GM04503 (cell line): ENCODE results near the gene NPFF.

Experiments used
- DNase-seq: peaks from one replicate; pipeline ENCODE4 v3.0.0-alpha.2; 2012; ENCODE audit warnings: low read depth

Gene NPFF

DNA sequence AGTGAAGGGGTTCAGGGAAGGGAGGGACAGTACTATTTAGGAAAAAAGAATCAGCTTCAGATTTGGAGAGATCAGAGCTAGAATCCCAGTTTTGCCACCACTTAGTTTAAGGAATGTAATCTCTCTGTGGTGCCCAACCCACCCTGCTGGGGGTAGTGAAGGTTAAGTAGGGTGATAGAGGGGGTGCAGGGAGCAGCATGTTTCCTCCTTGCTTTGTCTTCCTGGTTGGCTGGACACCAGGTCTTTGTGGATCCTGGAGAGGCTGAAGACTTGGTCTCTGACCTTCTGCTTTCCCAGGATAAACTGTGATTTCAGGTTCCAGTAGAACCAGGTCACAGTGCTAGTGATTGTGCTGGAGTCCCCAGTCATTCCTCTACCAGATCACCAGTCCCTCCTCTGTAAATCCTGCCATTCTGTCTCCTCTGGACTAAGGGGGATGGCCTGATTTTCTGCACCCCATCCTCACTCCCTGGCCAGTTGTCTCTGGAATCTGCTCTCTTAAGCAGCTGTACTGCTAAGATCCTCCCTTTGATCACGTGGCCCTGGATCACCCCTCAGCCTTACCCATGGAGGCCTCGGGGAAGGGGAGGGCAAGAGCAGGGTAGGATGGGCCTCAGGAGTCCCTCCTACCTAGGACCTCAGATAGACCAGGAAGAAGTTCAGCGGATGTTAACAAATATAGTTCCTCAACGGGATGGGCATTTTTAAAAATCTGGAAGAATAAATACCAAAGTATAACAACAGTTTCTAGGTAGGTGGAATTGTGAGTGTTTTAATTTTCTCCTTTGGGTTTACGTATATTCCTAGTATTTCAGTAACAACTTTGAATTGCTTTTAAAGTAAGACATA lies 11.2 kb downstream of the NPFF start:
- no peak for DNase-seq

DNA sequence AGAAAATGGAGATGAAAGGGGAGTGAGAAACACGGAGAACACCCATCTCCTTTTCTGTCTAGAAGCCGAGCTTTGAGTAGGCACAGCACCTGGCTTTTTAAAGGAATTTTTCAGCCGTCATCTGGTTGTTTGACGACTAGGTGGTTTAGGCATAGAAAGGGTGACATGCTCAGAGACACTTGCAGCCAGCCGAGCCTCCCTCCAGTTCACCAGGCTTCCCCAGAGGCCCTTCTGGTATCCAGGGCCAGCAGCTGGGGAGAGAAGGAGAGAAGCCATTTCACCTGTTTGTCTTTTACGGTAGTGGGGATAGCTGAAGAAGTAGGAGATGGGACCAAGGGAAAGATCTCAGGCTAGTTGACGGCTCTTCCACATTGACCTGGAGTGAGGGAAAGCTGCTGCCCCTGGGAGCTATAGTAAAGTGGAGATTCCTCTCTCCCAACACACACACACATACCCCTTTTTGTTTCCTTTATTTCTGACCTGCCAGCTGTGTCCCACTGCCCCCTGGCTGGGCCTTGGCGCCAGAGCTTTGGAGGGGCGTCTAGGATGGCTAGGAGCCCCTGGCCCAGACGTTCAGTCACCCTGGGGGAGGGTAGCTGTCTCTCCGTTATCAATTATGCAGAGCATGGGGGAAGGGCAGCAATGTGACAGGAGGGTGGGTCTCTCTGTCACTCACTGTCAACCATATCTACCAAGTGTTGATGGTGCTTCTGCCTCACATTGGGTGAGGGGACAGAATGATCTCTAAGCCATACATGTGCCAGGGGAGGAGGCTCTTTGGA lies 13.5 kb downstream of the NPFF start:
- DNase-seq: no peak

DNA sequence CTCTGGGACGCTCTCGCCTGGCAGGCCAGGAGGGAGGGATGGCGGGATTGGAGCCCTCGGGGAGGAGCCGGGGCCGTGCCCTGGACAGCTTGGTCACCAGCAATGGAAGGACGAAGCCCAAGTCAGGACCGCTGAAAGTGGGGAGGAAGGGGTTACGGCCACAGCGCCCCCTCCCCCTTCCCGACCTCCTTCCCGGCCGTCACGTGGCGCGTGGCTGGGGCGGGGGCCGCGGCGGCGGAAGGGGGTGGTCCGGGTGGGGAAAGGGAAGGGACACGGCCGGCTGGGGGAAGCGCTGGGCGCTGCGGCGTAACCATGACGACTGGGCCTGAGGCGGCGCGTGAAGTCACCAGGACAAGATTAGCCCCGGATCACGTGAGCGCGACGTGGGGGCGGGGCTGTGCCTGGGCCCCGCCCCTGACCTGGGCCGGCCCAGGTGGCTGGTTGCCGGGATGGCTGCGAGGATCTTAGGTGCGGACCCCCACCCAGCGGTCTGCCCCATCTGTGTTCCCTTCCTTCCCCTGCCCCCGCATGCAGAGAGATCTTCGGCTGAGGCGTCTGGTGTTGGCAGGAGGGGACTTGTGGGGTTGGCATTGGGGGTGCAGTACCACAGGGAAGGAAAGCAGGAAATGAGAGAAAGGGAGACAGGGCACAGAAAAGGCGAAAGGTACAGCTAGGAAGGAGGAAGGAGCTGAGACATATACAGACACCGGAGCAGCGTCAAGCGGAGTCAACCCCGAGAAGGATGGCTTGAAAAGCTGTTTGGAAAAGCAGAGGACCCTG lies 14.3 kb downstream of the NPFF start:
- DNase-seq: no peak

DNA sequence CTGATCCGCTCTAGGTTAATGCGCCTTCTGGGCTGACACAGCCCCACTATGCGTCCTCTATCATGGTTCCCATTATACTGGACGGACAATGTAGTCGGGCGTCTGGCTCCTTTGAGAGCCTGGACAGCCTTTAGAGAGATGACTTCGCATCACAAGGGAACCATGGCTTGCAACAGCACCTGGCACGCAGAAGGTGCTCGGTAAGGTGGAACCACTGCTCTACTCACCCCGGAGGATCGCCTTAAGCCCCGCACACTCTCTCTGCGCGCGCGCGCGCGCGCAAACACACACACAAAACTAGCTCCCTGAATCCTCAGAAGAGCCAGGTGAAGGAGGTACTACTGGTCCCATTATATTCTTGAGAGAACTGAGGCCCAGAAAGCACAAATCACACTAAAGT lies 15.1 kb downstream of the NPFF start:
- no peak for DNase-seq

DNA sequence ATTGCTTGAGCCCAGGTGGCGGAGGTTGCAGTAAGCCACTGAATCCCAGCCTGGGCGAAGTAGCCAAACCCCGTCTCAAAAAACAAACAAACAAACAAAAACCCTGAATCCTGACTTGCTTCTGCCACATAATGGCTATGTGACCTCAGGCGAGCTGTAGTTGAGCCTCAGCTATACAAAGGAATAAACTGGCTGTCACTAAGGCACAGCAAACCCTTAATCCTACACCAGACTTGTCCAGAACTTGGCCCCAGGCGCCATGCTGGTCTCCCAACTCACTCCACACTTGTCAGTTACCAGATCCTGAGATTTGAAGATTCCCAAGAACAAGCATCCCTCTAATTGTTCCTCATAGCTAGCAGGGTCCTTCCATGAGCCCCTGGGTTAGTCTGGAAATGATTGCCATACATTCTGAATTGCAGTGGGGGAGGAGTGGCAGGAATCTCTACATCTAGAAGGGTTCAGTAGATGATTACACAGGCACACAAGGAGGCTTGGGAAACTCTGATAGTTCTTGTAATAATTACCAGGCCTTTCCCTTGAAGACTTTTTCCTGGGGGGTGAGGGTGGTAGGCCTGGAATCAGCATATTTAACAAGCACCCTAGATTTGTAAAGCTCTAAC lies 17.9 kb downstream of the NPFF start:
- no peak for DNase-seq

DNA sequence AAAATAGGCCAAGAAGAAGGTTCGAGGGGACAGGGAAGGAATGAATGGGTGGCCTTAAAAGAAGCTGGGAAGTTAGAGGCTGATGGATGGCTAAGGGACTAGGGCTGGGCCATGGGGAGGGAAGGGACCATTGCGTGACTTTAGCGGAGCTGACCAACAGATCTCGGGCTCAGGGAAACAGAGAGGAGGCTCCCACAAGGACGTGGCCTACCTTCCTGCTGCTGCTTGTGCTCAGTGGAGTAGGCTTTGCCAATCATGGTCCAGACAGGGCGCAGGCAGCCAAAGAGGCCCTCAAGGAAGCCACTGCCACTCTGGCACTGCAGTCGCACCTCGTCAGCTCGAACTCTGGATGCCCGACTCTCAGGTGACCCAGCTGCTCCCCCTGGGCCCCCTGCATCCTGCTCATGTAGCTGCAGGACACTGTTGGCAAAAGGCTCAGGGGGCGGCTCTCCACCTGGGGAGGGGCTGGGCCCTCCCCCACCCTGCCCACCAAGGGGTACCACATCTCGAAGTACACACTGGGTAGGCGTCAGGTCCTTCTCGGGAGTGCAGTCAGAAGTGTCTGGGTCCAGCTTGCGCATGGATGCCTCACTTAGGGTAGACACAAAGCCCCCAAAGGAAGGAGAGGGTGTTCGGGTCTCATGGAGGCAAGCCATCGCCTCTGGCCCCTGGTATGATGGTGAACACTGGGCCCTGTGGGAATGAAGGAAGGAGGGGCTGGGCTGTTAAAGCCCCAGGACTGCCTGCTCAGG lies 20.4 kb downstream of the NPFF start:
- DNase-seq: no peak

DNA sequence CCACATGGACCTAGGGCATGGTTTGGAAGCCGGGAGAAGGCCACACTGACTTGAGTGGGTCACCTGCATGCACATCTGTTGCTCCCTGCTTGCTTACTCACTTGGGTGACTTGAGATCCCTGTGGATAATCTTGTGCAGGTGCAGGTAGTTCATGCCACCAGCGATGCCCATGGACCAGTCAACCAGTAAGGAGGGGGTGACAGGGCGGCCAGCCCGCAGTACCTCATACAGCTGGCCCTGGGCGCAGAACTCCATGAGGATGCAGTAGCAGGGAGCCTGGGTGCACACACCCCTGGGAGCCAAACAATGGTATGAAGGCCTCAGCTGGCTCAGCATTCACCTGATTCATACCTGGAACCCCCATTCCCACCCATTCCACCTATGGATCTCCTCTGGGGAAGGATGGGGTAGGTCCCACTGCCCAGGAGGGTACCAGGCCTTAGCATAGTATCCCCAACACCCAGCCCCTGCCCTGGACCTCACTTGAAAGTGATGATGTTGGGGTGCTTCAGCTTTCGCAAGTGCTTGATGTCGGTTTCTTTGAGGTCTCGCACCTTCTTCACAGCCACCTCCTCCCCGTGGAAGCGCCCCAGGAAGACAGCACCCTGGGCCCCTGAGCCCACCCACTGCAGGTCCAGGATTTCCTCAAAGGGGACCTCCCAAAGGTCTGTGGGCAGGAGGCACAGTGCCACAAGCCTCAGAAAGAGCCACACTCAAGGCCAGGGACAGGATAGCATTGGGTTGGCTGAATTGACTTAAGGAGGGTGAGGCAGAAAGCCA lies 21.1 kb downstream of the NPFF start:
- DNase-seq: no peak

DNA sequence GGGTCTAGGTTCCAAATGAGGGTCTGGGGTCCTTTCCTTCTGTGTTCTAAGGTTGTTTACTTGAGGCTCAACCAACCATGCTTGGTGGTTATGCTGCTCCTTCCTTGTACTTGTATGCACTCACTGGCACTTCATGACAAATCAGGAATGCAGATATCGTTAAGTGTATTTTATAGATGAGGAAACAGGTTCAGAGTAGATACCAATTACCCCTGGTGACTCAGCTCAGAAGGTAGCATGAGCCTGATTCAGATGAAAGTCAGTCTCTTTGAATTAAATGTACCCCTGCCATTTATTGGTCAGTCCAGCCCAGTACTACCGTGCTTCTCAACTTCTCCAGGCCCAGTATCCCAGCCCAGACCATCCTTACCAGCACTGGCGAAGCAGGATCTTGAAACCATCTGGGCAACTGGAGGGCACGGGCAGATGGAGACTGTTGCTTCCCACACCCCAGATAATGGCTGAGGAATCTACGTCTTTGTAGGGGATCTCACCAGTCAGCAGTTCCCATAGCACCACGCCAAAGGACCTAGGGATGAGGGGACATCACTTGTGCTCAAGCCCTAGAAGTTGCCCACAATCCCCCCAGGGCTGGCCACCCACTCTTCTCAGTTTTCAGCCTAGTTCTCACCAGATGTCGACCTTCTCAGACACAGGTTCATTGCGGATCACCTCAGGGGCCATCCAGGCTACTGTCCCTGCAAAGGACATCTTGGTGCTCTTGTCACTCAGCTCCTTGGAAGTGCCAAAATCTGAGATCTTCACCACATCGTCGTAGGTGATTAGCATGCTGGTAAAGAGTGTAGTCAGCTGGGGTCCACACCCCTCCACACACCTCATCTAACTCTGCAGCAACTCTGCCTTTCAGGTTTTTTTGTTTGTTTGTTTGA lies 22.4 kb downstream of the NPFF start:
- no peak for DNase-seq

DNA sequence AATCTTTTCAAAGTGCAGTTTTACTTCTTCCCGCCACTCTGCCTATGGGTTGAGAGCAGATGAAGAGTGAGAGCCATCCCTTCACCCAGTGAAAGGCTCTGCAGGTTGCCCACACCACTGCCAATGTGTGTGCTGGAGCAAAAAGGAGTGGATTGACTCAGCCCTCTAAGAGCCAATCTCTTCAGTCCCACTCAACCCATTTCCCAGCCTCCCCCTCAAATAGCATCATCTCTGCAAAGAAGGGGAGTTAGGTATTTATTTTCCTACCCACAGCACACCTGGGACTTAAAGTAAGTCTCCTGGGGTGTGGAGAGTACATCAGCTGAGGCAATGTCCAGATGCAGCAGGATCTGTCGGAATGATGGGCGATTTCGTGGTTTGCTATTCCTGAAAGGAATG lies 23.3 kb downstream of the NPFF start:
- DNase-seq: no peak

DNA sequence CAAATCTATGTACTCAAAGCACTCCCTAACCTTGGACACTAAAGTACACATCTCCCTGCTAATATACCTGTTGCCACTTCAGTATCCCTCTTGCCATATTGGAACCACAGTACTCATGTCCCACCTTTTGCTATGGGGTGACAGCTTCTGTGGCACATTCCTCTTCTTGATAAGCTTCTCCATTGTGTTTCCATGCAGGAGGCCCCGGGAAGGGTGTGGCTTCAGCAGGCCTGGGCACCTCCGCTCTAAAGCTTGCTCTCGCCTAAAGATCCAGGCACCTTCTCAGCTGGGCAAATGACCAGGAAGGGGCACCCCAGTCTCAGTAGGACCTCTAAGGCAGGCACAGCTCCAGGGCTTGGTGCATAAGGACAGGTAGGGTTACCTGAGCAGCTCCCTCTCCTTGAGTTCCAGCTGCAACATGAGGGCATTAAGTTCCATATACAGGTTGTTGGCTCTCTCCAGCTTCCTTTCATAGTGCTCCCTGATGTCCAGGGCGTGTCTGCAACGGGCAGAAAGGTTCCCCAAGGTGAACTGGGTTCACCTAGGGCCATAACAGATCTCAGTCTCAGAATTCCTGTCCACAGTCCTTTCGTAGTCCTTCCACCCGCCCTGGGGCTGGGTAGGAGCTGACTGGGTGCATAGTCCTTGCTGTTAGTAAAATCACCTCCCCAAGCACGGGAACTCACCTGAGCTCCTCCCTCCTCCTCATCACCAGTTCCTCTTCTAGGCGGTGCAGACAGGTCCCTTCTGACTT lies 23.9 kb downstream of the NPFF start:
- no peak for DNase-seq

DNA sequence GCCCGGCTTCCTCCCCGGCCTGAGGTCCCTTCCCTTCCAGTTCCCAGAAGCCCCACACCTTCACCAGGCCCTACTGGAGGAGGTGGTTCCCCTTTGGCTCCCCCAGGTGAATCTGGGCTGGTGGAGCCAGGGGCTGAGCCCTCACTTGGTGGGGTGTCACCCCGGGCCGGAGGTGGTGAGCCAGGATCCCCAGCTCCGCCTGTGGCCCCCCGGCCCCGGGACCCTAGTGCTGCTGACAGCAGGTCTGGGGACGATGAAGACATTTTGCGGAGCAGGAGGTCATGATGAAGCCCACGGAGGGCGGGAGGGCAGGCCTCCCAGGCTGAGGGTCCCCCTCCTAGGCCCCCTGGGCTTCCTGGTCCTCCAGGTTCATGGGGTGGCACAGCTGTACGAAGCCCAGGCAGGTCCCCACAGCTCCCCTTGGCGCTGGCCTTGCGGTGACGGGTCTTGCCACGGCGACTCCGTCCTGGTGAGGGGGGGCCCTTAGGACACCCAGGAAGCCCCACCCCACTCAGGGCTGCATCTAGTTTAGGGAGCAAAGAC lies 24.6 kb downstream of the NPFF start:
- no peak for DNase-seq

DNA sequence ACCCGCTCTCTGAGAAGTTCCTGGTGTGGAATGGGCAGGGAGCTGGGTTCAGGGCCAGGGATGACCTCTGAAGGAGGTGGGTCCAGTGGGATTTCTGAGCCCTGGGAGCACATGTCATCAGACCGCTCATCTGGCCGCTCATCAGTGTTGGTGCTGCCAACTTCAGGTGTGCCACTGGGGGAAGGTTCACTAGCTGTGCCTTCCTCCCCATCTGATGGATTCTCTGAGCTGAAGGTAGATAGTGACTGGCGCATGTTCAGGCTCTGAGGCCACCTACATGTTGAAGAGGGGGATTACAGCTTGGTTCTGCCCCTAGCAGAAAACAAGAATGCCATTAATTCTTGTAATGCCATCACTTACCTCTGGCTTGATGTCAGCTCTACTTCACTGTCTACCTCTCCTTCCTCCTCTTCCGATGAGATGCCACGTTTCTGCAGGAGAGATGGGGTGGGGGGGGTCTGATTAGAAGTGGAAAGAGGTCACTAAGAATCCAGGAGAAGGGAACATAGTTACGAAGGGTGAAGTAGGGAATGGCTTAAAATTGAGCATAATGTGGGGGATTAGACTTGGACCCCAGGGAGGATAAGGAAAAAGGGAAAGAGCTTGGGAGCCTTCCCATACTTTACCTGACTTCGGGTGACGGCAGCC lies 25.2 kb downstream of the NPFF start:
- DNase-seq: no peak

DNA sequence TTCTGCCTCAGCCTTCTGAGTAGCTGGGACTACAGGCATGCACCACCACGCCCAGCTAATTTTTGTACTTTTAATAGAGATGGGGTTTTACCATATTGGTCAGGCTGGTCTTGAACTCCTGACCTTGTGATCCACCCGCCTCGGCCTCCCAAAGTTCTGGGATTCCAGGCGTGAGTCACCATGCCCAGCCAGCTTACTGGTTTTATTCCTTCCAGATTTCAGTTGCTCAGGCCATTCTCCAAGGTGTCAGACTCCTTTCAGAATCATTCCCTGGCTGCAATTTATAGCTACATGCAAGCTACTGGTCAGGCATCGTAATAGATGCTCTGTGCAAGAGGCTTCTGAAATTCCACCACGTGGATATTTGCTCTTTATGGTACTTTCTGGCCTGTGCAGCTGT lies 25.8 kb downstream of the NPFF start:
- peak; percentile 73 for DNase-seq

DNA sequence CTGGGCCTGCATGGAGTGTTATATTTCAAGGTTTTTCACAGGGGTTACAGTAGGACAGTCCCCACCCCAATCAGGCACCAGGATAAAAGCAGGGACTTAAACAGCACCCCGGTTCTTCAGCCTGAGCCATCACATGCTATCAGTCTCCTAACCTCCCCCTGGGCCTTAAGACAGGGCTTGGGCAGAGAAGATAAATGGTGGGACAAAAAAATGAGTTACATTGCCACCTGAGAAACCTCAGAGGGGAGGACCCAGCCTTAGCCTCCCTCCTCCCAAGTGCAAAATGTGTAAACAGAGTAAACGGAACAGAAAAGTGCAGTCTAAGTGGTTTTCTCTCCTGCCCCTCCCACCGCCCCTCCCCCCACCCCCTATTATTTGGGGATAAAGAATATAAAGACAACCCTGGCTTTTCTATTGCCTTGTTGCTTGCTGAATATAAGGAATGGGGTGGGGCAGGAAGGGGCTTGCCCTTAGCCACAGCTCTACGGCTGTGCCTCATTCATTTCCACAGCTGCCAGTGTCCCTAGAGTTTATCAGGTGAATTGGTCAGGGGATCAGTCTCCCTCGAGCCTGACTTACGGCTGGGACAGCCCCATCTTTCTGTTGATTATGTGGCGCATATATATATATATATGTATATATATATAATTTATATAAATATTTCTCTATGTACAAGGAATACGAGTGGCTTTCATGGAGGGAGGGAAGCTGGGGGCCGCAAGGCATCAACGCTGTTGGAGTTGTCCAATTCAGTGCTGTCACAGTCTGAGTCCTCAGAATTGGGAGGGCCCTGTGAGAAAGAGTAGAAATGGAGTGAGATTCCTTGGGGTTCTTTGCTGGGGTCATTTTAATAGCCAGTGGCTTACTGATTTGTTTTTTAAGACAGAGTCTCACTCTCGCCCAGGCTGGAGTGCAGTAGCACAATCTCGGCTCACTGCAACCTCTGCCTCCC lies 26.5 kb downstream of the NPFF start:
- DNase-seq: no peak

DNA sequence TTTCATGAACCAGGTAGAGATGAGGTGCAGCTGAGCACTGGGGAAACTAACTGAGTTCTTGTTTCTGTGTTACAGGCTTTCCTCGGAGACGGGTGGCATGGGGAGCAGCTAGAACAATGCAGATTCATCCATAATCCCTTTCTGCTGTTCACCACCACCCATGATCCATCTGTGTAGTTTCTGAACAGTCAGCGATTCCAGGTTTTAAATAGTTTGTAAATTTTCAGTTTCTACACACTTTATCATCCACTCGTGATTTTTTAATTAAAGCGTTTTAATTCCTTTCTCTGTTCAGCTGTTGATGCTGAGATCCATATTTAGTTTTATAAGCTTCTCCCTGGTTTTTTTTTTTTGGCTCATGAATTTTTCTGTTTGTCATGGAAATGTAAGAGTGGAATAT lies 28.0 kb downstream of the NPFF start:
- no peak for DNase-seq

DNA sequence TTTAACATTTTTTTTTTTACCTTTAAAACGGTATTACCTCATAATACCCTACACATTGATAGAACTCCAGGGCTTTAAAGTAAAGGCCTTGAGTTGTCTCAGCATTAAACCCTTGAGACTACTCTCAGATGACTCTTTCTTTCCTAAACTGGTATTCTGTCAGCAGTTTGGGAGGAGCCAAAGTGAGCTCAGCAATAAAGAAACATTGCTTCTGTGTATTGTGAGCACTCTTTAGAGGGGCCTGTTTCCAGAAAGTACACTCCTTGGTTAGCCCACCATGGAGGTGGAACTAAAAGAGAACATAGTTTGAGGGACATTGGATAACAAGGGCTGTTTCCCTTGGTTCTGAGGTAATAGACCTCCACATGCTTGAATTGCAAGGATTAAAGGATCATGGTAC lies 28.4 kb downstream of the NPFF start:
- no peak for DNase-seq

DNA sequence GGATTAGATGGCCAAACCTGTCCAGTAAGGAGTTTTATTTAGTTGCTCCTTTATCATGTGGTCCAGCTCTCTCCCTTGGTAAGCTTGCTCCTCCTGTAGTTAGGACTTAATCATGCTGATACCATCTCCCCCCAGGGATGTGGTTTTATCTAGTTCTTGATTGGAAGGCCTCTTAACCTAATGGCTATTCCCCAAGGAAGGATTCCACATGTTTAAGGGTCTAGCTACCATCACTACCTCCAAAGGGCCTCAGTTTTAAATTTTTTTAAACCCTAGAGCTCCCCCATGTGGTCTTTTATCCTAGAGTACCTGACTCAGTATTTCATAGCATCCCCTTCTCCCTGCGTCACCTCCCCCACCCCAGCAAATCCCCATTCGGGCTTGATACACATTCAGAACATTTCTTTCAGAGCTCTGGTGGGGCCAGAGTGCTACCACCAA lies 30.5 kb downstream of the NPFF start:
- no peak for DNase-seq
